SU-DHL-6 (cell line): Measurements from ENCODE around the gene PITX2.

Experiments used
- CTCF ChIP-seq: fragments of 200-600 bp; sonication (generic); IDR thresholded peaks from one replicate; pipeline ENCODE4 v1.5.1; 2017; ENCODE audit warnings: antibody characterized with exemption, mild to moderate bottlenecking, low read length, moderate library complexity; ENCODE audit not compliant: insufficient read depth, poor library complexity, severe bottlenecking
- EZH2phosphoT487 ChIP-seq: fragments of 200-600 bp; sonication (generic), shearing (Covaris generic); conservative IDR thresholded peaks from 2 replicates; pipeline ENCODE4 v1.6.1; 2018; ENCODE audit warnings: mild to moderate bottlenecking, antibody characterized with exemption, low read length, moderate library complexity, mixed read lengths

- TF ChIP-seq CTCF: no peak
- no peak for TF ChIP-seq EZH2phosphoT487
These were observed 6.4 kb upstream of the PITX2 start for GRCh38 chr4:110629214-110629754.
